ENCODE results near the gene ATE1.

Gene ATE1

DNA sequence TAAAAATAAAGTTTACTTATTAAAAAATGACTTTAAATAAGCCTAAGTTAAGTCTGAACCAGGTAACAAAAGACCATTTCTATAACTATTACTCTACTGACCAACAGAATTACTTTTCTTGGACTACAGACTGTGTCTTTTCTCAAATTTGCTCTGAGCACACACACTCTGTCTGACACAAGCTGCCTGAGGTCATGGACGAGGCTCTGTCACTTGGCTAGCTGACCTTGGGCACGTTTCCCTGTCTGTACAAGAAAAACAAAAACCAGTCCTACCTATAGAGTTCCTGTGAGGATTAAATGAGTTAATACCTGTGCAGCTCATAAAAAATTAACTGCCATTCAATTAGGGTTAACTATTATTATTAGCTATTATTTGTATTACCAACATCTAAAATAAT, 22.9 kb downstream of the ATE1 start:
- Histone ChIP-seq H3K27me3 (ENCODE audit: insufficient read depth, low read length) (no peaks in the 10 kb centered on the region), H3K4me2 (ENCODE audit: low read length) (no peak overlapping the region), H3K4me1 (ENCODE audit: insufficient read depth, low read length, severe bottlenecking) (peaks cover 6% of the 10 kb centered on the region), H3K9me2 (ENCODE audit: low read depth, low read length) (no peaks in the 10 kb centered on the region), H3F3A (ENCODE audit: insufficient read depth, low read length) (no peaks in the 10 kb centered on the region), H3K79me2 (ENCODE audit: insufficient read depth, low read length) (no peaks in the 10 kb centered on the region), H4K20me1 (ENCODE audit: insufficient read depth, low read length) (no peaks in the 10 kb centered on the region), H3K27ac (ENCODE audit: low read depth, low read length, poor library complexity, severe bottlenecking) (no peak overlapping the region), H2AFZ (ENCODE audit: low read length) (no peak overlapping the region), H3K9me3 (ENCODE audit: low read length) (no peaks in the 10 kb centered on the region), H3K4me3 (ENCODE audit: low read depth, low read length, poor library complexity, severe bottlenecking) (no peak overlapping the region), H3K9ac (ENCODE audit: low read length) (no peak overlapping the region), H3K36me3 (ENCODE audit: insufficient read depth, low read length) (peaks cover 32% of the 10 kb centered on the region)
- TF ChIP-seq CTCF (IDR thresholded peaks at IDR 0.05; ENCODE audit: low read length) (no peak), EZH2 (IDR thresholded peaks at IDR 0.05; ENCODE audit: borderline replicate concordance, low read length) (no peak)

GRCh38 chr10:121900443-121901174, 27.2 kb downstream of the ATE1 start:
- Histone ChIP-seq H3K4me1 (ENCODE audit: insufficient read depth, low read length, severe bottlenecking) (peaks cover 6% of the 10 kb centered on the region), H3K9ac (ENCODE audit: low read length) (no peak overlapping the region), H3K27me3 (ENCODE audit: insufficient read depth, low read length) (no peaks in the 10 kb centered on the region), H4K20me1 (ENCODE audit: insufficient read depth, low read length) (no peaks in the 10 kb centered on the region), H3K27ac (ENCODE audit: low read depth, low read length, poor library complexity, severe bottlenecking) (no peak overlapping the region), H3K79me2 (ENCODE audit: insufficient read depth, low read length) (no peaks in the 10 kb centered on the region), H2AFZ (ENCODE audit: low read length) (no peak overlapping the region), H3K4me3 (ENCODE audit: low read depth, low read length, poor library complexity, severe bottlenecking) (no peak overlapping the region), H3K4me2 (ENCODE audit: low read length) (no peak overlapping the region), H3K36me3 (ENCODE audit: insufficient read depth, low read length) (peaks cover 50% of the 10 kb centered on the region), H3K9me3 (ENCODE audit: low read length) (no peaks in the 10 kb centered on the region), H3F3A (ENCODE audit: insufficient read depth, low read length) (no peaks in the 10 kb centered on the region), H3K9me2 (ENCODE audit: low read depth, low read length) (no peaks in the 10 kb centered on the region)
- TF ChIP-seq EZH2 (IDR thresholded peaks at IDR 0.05; ENCODE audit: borderline replicate concordance, low read length) (no peak), CTCF (IDR thresholded peaks at IDR 0.05; ENCODE audit: low read length) (peak; percentile 76)

- no peak overlapping the region for H3K27ac ChIP-seq (ENCODE audit: low read depth, low read length, poor library complexity, severe bottlenecking)
- H3K9ac ChIP-seq (ENCODE audit: low read length) = no peak overlapping the region
- H3K4me1 ChIP-seq (ENCODE audit: insufficient read depth, low read length, severe bottlenecking) = peaks cover 6% of the 10 kb centered on the region
- no peaks in the 10 kb centered on the region for H3K9me3 ChIP-seq (ENCODE audit: low read length)
- no peaks in the 10 kb centered on the region for H3K79me2 ChIP-seq (ENCODE audit: insufficient read depth, low read length)
- H4K20me1 ChIP-seq (ENCODE audit: insufficient read depth, low read length) = no peaks in the 10 kb centered on the region
- H3K27me3 ChIP-seq (ENCODE audit: insufficient read depth, low read length) = no peaks in the 10 kb centered on the region
- H3F3A ChIP-seq (ENCODE audit: insufficient read depth, low read length) = no peaks in the 10 kb centered on the region
- H3K4me2 ChIP-seq (ENCODE audit: low read length) = no peak overlapping the region
- peaks cover 45% of the 10 kb centered on the region for H3K36me3 ChIP-seq (ENCODE audit: insufficient read depth, low read length)
- H2AFZ ChIP-seq (ENCODE audit: low read length) = no peak overlapping the region
- TF ChIP-seq EZH2 (IDR thresholded peaks at IDR 0.05; ENCODE audit: borderline replicate concordance, low read length) (no peak), CTCF (IDR thresholded peaks at IDR 0.05; ENCODE audit: low read length) (no peak)
- H3K4me3 ChIP-seq (ENCODE audit: low read depth, low read length, poor library complexity, severe bottlenecking) = no peak overlapping the region
- H3K9me2 ChIP-seq (ENCODE audit: low read depth, low read length) = no peaks in the 10 kb centered on the region
Measured at GRCh38 chr10:121899727-121900126, 28.1 kb downstream of the ATE1 start.

Measured in OCI-LY1 (cell line).